GM21723 (cell line): ENCODE data around the gene RCOR2.
"Not testable (repeated sequence)": the region's sequence is repeated elsewhere in the genome, so short reads cannot be mapped to it uniquely, and the experiment has no call there.

ENCODE experiments used
- ATAC-seq: cut with Tn5 transposase; IDR thresholded peaks from one replicate; pipeline ENCODE4 v1.9.1; 2021; ENCODE audit warnings: mild to moderate bottlenecking, moderate library complexity; ENCODE audit not compliant: unreplicated experiment

Gene RCOR2

GRCh38 chr11:63916837-63917691 is at the start of gene RCOR2:
TSS of gene RCOR2 (minus strand) at chr11:63917164. CDS start at chr11:63916456, 708 bp downstream.
- no peak for ATAC-seq

- ATAC-seq: no peak
Measured at GRCh38 chr11:63966444-63966843, 49.5 kb upstream of the RCOR2 start.

GRCh38 chr11:63963895-63964294 is 46.9 kb upstream of the RCOR2 start:
- not testable (repeated sequence) for ATAC-seq

DNA sequence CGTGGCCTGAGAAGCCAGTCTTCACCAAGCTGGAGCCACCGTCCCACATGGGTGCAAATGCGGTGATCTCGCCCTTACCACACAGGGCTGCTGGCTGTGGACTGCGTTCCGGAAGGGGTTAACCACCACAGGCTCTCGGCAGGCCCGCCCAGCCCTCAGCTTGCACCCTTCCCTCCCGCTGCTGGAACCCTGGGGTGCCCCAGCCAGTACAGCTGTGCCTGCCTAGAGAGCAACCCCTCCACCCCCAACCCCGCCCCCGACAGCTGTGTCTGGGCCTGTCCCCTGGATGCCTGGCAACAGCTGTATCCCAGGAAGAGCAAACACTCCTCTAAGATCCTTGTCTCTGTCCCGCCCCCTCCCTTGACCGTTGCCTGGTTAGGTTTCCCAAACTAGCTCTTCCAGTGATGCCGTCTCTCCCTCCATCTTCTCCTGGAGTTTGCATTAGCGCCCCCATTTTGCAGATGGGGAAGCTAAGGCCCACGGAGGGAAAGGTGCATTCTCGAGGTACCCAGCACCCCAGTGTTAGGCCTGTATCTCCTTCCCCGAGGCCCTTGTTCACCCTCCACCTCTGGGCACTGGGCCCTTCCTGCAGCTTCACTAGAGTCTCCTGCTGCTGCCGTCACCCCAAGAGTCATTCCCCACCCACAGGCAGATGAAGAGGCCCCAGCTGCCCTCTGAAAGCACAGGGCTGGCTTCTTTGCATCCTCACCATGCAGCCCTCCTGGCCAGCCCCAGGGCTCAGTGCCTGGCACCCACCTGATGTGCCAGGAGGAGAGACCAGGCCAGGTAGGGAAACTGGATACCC is 44.8 kb upstream of the RCOR2 start:
- no peak for ATAC-seq

- ATAC-seq: no peak
Measured at GRCh38 chr11:63958008-63958407, 41.0 kb upstream of the RCOR2 start.

DNA sequence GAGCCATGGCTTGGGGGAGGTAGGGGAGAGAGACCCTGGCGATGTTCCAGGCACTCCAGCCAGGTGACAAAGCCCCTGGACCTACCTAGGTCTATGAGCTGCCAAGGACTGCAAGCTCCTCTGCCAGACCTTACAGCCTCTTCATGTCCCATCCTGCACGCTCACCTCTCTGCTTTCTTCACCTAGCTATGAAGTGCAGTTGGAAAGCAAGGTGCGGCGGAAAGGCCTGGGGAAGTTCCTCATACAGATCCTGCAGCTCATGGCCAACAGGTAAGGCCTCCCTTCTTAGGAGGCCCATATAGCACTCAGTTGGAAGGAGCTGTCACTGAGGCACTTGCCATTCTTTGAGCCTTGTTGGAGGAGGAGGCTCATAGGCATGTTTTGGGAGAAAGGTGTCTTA is 35.6 kb upstream of the RCOR2 start:
- no peak for ATAC-seq

DNA sequence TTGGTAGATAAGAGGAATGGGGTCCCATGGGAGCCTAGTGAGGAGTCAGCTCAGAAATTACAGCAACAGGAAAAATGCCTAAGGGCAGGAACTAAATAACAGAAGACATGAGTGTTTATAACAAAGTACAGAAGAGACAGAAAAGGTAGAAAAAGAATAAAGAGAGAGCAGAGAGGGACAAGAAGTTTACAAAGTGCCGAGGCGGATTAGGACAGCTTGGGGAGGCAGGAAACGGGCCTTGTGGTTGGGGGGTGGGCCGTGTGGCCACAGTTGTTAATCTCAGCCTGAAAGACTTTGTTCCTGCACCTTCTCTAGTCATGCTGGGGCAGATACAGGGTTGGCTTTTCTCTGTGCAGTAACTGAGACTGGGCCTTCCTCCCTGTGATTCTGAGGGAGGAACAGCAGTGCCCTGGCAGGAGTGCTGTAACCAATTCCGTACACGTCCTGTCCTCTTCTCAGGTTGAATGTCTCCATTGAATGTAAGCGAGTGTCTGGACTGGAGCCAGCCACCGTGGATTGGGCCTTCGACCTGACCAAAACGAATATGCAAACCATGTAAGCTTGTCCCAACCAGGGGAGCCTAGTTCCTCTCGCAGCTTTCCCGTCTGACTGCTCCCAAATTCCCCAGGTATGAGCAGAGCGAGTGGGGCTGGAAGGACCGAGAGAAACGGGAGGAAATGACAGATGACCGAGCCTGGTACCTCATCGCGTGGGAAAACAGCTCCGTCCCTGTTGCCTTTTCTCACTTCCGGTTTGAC is 35.0 kb upstream of the RCOR2 start:
- no peak for ATAC-seq

DNA sequence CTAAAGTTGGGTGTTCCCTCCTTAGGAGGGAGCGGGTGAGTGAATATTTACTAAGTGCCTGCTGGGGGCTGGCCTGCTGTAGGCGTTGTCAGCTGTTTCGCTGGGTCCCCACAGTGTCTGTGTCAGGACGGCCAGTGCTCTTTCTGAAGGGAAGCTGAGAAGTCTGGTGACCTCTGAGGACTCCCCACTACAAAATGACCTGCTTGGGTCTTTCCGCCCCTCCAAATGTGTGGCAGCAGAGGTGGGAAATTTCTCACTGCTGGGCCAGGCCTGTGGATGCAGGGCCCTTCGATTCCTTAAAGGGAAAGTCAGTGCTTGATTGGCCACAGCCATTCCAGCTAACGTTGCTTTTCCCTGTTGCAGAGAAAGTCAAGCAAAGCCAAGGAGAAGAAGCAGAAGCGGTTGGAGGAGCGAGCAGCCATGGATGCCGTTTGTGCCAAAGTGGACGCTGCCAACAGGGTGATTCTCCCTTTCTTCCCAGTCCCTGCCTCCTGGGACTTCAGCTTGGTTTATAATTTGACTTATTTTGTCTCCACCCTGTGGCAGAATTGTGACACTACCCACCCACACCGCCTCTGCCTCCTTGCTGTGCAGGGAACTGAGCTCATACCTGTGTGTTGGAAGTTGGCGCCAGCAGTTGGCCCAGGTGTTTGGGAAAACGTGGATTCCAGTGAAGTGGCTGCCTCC is 28.7 kb upstream of the RCOR2 start:
- no peak for ATAC-seq

GRCh38 chr11:63944987-63945386 is 28.0 kb upstream of the RCOR2 start:
- no peak for ATAC-seq

DNA sequence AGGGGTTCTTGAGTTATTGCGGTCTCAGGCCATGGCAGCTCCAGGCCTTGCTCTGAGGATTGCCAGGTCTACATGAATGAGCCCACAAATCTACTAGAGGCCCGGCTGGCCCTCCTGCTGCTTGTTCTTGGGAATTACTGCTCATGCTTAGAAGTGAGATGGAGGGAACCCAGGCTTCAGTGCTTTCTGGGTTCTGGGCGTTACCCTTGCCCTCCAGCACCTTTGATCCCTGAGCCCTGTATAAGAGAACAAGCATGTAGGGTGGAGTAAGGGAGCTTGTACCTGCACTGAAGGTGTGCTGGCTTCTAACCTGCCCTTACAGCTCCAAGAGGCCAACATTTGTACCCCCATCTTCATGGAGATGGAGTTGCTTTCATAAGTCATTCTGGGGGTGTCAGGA is 25.8 kb upstream of the RCOR2 start:
- no peak for ATAC-seq

DNA sequence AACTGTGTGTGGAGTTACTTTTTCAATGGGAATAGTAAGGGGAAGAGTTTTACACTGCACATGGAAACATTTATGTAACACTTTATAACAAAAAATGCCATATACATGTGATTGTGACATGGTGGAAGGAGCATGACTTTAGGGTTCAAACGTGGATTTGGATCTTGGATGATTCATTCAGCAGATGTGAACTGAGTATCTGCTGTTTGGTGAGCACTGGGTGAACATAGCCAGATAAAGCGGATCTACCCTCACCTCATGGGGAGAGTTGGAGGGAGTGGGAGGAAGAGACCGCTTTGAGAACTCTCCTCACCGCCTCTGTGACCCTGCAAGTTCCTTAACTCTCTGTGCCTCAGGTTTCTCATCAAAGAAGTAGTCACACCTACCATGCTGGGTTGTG is 24.9 kb upstream of the RCOR2 start:
- no peak for ATAC-seq

GRCh38 chr11:63940786-63941185 is 23.8 kb upstream of the RCOR2 start:
- no peak for ATAC-seq

DNA sequence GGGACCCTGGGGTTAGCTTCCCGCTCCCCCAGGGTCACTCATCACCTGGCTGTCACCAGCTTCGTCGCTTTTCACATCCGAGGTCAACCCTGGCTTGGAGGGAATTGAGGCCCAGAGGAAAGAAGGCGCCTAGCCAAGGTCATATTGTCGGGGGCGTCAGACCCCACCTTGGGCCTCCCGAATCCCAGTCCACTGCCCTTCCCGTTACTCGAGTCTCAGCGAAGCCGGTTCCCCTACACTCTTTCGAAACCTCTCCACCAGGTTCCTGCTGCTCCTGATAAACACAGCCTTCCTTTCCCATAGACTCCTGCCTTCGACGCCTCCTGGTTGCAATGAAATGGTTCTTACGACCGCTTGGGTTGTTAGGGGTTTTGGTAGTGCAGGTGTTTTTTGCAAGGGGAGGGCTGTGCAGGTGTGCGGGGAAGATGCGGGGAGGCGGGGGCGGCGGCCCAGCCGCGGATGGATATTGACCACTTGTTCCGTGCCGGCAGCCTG is 22.5 kb upstream of the RCOR2 start:
- no peak for ATAC-seq

DNA sequence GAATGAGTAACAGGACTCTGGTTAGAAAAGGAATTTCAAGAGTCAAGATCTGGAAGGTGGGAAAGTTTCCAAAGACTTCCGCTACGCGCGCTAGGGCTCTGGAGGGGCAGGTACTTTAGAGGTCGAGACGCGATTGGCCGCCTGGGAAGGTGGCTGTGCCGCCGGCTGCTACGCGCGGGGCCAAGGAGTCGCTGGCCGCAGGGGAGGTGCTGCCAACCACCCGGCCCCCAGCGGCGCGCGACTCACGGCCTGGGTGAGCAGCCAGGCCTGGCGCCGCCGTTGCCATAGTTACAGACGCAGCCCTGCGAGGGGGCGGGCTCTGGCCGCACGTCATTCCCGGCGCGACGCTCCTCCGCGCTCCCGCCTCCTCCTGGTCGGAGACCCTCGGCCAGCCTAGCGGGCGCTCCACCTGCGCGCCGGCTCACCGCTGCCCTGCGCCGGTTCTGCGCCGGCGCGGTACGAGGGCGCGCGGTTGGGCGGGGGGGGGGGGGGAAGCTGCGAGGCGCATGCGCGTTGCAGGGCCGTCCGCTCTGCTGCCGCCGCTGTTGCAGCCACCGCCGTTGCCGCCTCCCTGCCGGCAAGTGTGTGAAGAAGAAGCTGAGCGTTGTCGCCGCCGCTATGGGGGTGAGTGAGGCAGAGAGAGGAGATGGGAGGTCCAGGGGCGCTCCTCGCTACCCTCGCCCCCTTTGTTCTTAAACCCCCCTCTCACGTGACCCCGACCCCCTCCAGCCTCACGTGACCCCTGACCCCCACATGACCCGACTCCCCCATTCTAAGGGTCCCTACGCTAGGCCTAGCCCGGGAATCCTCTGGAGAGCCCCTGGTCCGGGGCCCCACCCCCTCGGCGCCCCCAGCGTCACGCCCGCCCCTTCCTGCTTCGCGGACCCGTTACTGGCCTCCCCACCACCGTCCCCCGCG is 21.8 kb upstream of the RCOR2 start, which contains the start of gene NAA40:
TSS of gene NAA40 (plus strand) at position 524 of the 918 bp plus-strand sequence. CDS start at position 619, 95 bp downstream.
- ATAC-seq: peak; percentile 80

- peak; percentile 18 for ATAC-seq
Measured at GRCh38 chr11:63937713-63938478, 20.9 kb upstream of the RCOR2 start.

DNA sequence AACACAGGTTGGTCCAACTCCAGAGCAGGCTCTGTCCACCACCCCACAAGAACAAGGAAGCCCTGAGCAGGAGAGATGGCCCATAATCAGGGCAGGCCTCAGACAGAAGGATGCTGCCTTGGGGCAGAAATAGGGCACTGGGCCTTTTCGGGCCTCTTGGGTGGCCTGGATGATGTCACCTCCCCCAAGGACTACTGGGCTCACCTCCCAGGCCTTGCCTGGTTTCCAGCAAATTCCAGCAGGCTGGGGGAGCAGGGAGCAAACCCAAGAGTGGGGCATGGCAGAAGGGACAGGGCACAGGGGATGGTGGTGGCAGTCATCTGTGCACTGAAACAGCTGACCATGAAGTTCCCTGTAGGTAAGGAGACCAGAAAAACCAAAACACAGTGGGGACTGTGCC is 16.5 kb upstream of the RCOR2 start:
- no peak for ATAC-seq

GRCh38 chr11:63931876-63932275 is 14.9 kb upstream of the RCOR2 start:
- no peak for ATAC-seq

DNA sequence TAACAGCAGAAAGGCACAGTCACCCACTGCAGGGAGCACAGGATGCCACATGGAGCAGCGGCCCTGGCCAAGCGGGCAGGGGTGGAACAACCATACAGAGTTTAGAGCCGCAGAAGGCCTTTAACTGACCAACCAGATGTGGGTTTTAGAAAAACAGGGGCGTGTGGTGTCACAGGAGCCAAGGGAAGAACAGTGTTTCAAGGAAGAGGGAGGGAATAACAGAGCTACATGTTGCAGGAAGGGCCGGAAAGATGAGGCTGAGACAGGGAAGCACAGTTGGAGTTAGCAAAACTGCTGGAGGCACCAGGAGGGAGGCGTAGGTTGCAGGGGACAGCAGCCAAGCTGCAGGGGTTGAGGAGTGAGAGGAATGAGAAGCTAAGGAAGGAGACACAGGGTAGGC is 14.1 kb upstream of the RCOR2 start:
- no peak for ATAC-seq

- ATAC-seq: no peak
Measured at GRCh38 chr11:63929616-63930015, 12.7 kb upstream of the RCOR2 start.
